Suprapubic skin (tissue), 3 donors: ENCODE measurements around the gene CLCF1.

Source experiments
- POLR2A ChIP-seq, 2 donors: fragments of 450-650 bp; IDR thresholded peaks; one replicate each; pipeline ENCODE4 v1.6.1; 2017; ENCODE audit warnings: antibody characterized with exemption in 2 of 2, mild to moderate bottlenecking in 2 of 2, moderate library complexity in 2 of 2
- TF ChIP-seq, protein P1 (sequence below), 2 donors: fragments of 200-600 bp in 1 of 2; fragments of 450-650 bp in 1 of 2; sonication (generic) in 1 of 2; IDR thresholded peaks; one replicate each; pipeline ENCODE4 v1.5.1; 2016 to 2019; ENCODE audit warnings: antibody characterized with exemption in 2 of 2, mild to moderate bottlenecking in 1 of 2, moderate library complexity in 1 of 2

DNA sequence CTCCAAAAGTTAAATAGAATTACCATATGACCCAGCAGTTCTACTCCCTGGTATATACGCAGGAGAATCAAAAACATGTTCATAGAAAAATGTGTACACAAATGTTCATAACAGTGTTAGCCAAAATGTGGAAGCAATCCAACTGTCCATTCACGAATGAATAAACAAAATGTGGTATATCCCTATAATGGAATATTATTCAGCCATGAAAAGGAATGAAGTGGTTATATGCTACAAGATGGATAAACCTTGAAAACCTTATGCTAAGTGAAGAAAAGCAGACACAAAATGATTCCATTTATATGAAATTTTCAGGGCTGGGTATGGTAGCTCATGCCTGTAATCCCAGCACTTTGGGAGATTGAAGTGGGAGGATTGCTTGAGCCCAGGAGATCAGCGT is 36.1 kb downstream of the CLCF1 start:
- TF ChIP-seq, protein P1, sequence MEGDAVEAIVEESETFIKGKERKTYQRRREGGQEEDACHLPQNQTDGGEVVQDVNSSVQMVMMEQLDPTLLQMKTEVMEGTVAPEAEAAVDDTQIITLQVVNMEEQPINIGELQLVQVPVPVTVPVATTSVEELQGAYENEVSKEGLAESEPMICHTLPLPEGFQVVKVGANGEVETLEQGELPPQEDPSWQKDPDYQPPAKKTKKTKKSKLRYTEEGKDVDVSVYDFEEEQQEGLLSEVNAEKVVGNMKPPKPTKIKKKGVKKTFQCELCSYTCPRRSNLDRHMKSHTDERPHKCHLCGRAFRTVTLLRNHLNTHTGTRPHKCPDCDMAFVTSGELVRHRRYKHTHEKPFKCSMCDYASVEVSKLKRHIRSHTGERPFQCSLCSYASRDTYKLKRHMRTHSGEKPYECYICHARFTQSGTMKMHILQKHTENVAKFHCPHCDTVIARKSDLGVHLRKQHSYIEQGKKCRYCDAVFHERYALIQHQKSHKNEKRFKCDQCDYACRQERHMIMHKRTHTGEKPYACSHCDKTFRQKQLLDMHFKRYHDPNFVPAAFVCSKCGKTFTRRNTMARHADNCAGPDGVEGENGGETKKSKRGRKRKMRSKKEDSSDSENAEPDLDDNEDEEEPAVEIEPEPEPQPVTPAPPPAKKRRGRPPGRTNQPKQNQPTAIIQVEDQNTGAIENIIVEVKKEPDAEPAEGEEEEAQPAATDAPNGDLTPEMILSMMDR (IDR thresholded peaks at IDR 0.05), result no peak
- no peak for TF ChIP-seq POLR2A (IDR thresholded peaks at IDR 0.05)
